Measurements from ENCODE around the gene RS1. TPM values are rescaled to one million over a fixed set of nuclear protein-coding genes. Genes with fewer than 3 reads are reported as not detected.

The RS1 gene
- total RNA-seq, 4 donors from 2014 or later, result not detected

DNA sequence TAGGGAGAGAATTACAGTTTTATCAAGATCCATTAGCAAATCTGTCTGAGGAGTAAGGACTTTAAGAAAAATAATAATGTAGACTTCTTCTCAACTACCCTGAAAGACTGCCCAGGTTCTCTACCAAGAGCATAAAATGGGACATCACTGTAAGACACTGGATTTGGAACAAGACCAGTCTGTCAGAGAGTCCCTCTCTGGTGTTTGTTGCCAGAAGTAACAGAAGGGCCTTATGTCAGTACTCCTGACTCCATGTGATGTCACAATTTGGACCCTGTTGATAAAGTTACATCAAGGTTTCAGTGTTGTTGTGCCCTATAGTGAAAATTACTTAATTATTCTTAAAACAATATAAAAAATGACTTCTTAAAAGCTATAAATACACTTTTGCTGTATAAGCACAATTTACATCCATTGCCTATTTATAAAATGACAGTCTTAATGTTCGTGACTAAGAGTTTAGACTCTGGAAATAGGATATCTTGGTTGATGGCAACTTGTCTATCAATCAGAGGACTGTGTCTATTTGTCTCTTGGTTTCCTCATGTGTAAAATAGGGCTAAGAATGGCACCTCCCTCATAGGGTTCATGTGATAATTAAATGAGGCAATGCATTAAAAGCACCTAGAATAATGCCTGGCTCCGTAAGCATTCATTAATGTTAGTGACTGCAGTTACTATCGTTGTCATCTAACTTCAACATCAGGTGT is 57.8 kb downstream of the RS1 start:
- Histone ChIP-seq H3K36me3 (no peaks in the 10 kb centered on the region), H3K27me3 (peaks cover 0 to 5% (median 0%) of the 10 kb centered on the region in 3 donors), H3K27ac (no peak overlapping the region), H3K4me3 (no peak overlapping the region), H3K9me3 (no peaks in the 10 kb centered on the region), H3K4me1 (no peaks in the 10 kb centered on the region)
- ATAC-seq (no peak), DNase-seq (no peak)
- in situ Hi-C loops (cut with MboI; ENCODE audit: low sequenced_read_pairs in 4 of 4) (no loop called here), intact Hi-C loops (cut with DNase I; ENCODE audit: low total_unique reads) (no loop called here)
- no peak for TF ChIP-seq POLR2A (IDR thresholded peaks at IDR 0.05)
- TF ChIP-seq CTCF (IDR thresholded peaks at IDR 0.05 in 4 of 5, conservative IDR thresholded peaks at IDR 0.05 in 1 of 5), result no peak

- TF ChIP-seq POLR2A (IDR thresholded peaks at IDR 0.05) (no peak), CTCF (IDR thresholded peaks at IDR 0.05 in 4 of 5, conservative IDR thresholded peaks at IDR 0.05 in 1 of 5) (no peak)
- intact Hi-C loops (cut with DNase I; ENCODE audit: low total_unique reads) (no loop called here), in situ Hi-C loops (cut with MboI; ENCODE audit: low sequenced_read_pairs in 4 of 4) (no loop called here)
- ATAC-seq, result no peak
- Histone ChIP-seq H3K27me3 (peaks cover 0 to 3% (median 0%) of the 10 kb centered on the region in 3 donors), H3K4me3 (no peak overlapping the region), H3K9me3 (no peaks in the 10 kb centered on the region), H3K4me1 (no peaks in the 10 kb centered on the region), H3K27ac (no peak overlapping the region), H3K36me3 (peaks cover 0 to 7% of the 10 kb centered on the region in 2 donors)
- no peak for DNase-seq
Observed at GRCh38 chrX:18607966-18608365, 63.9 kb downstream of the RS1 start.

DNA sequence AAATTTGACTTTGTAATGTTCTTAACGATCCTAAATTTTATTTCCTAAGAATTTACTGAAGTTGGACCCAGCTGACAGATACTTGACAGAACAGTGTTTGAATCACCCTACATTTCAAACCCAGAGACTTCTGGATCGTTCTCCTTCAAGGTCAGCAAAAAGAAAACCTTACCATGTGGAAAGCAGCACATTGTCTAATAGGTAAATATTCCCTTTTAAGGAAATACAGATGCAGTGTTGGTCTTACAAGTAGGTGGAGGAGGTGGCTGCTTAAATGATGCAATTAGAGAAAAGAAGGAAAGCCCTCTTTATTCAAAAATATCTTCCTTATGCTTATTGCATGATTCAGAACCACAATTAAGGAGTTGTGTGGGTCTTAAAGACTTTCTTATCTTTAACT is 73.5 kb downstream of the RS1 start:
- no peak overlapping the region for H3K27ac ChIP-seq
- no peaks in the 10 kb centered on the region for H3K27me3 ChIP-seq
- in situ Hi-C loops (cut with MboI; ENCODE audit: low sequenced_read_pairs in 4 of 4) (no loop called here), intact Hi-C loops (cut with DNase I; ENCODE audit: low total_unique reads) (no loop called here)
- H3K9me3 ChIP-seq, result no peaks in the 10 kb centered on the region
- no peaks in the 10 kb centered on the region for H3K36me3 ChIP-seq
- ATAC-seq, result no peak
- TF ChIP-seq CTCF (IDR thresholded peaks at IDR 0.05 in 4 of 5, conservative IDR thresholded peaks at IDR 0.05 in 1 of 5), result no peak
- no peak for TF ChIP-seq POLR2A (IDR thresholded peaks at IDR 0.05)
- DNase-seq, result no peak
- no peaks in the 10 kb centered on the region for H3K4me1 ChIP-seq
- no peak overlapping the region for H3K4me3 ChIP-seq

GRCh38 chrX:18596096-18596495 is 75.8 kb downstream of the RS1 start:
- Histone ChIP-seq H3K4me3 (no peak overlapping the region), H3K4me1 (no peaks in the 10 kb centered on the region), H3K27ac (no peak overlapping the region), H3K36me3 (no peaks in the 10 kb centered on the region), H3K9me3 (no peaks in the 10 kb centered on the region), H3K27me3 (no peaks in the 10 kb centered on the region)
- ATAC-seq (no peak), DNase-seq (no peak)
- intact Hi-C loops (cut with DNase I; ENCODE audit: low total_unique reads), result no loop called here
- TF ChIP-seq POLR2A (IDR thresholded peaks at IDR 0.05) (no peak), CTCF (IDR thresholded peaks at IDR 0.05 in 4 of 5, conservative IDR thresholded peaks at IDR 0.05 in 1 of 5) (no peak)
- in situ Hi-C loops (cut with MboI; ENCODE audit: low sequenced_read_pairs in 4 of 4), result no loop called here

DNA sequence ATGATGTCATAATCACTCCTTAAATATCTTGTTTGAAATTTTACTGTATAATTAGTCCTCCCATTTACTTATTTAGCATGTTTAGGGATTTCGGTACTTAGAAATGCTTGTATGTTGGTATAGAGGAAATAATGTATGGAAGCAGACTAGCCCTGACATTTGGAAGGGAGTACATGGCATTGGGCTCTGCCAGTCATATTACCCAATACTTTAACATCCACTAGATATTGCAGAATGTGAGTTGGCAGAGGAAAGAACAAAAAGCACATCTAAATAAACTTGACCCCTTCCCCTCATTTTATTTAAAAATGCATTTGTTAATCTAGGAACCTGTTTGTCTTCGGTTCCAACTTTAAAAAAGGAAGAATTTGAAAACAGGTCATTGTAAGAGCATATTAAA is 77.8 kb downstream of the RS1 start:
- intact Hi-C loops (cut with DNase I; ENCODE audit: low total_unique reads) (no loop called here), in situ Hi-C loops (cut with MboI; ENCODE audit: low sequenced_read_pairs in 4 of 4) (no loop called here)
- Histone ChIP-seq H3K36me3 (no peaks in the 10 kb centered on the region), H3K4me3 (no peak overlapping the region), H3K27me3 (no peaks in the 10 kb centered on the region), H3K4me1 (no peaks in the 10 kb centered on the region), H3K27ac (no peak overlapping the region), H3K9me3 (no peaks in the 10 kb centered on the region)
- ATAC-seq (no peak), DNase-seq (no peak)
- no peak for TF ChIP-seq POLR2A (IDR thresholded peaks at IDR 0.05)
- no peak for TF ChIP-seq CTCF (IDR thresholded peaks at IDR 0.05 in 4 of 5, conservative IDR thresholded peaks at IDR 0.05 in 1 of 5)
